IMR-90 (cell line): ENCODE results near the gene CHRM1.

ENCODE experiments used
- BHLHE40 ChIP-seq: fragments of 150-350 bp; IDR thresholded peaks from 2 replicates; pipeline ENCODE4 v1.6.1; 2016; ENCODE audit warnings: mild to moderate bottlenecking, low read depth, low read length
- CEBPB ChIP-seq: IDR thresholded peaks from 2 replicates; pipeline ENCODE4 v1.6.1; 2012; ENCODE audit warnings: low read depth, low read length, improper control_type of control experiment
- CTCF ChIP-seq: conservative IDR thresholded peaks from 2 replicates; pipeline ENCODE4 v1.5.1; 2012; ENCODE audit warnings: mild to moderate bottlenecking, low read depth, low read length, improper control_type of control experiment
- MAFK ChIP-seq: IDR thresholded peaks from 2 replicates; pipeline ENCODE4 v1.6.1; 2012; ENCODE audit warnings: low read depth, low read length, improper control_type of control experiment
- MXI1 ChIP-seq: IDR thresholded peaks from 2 replicates; pipeline ENCODE4 v1.6.1; 2012; ENCODE audit warnings: low read depth, mild to moderate bottlenecking, low read length, moderate library complexity, borderline replicate concordance
- POLR2A ChIP-seq: IDR thresholded peaks from 2 replicates; pipeline ENCODE4 v1.6.1; 2012; ENCODE audit warnings: mild to moderate bottlenecking, low read depth, low read length
- RAD21 ChIP-seq: IDR thresholded peaks from 2 replicates; pipeline ENCODE4 v1.6.1; 2012; ENCODE audit warnings: low read length, improper control_type of control experiment
- RCOR1 ChIP-seq: IDR thresholded peaks from 2 replicates; pipeline ENCODE4 v1.6.1; 2012; ENCODE audit warnings: mild to moderate bottlenecking, low read length, improper control_type of control experiment; ENCODE audit not compliant: insufficient replicate concordance
- RFX5 ChIP-seq: IDR thresholded peaks from 2 replicates; pipeline ENCODE4 v1.8.0; 2012; ENCODE audit warnings: low read depth, mild to moderate bottlenecking, low read length, moderate library complexity
- SMC3 ChIP-seq: fragments of 150-350 bp; IDR thresholded peaks from 2 replicates; pipeline ENCODE4 v1.6.1; 2016; ENCODE audit warnings: low read depth, mild to moderate bottlenecking, antibody characterized with exemption, low read length, moderate library complexity
- TF ChIP-seq, protein P1 (sequence below): fragments of 150-350 bp; IDR thresholded peaks from 2 replicates; pipeline ENCODE4 v1.6.1; 2017; ENCODE audit warnings: mild to moderate bottlenecking, antibody characterized with exemption, low read length, low read depth

DNA sequence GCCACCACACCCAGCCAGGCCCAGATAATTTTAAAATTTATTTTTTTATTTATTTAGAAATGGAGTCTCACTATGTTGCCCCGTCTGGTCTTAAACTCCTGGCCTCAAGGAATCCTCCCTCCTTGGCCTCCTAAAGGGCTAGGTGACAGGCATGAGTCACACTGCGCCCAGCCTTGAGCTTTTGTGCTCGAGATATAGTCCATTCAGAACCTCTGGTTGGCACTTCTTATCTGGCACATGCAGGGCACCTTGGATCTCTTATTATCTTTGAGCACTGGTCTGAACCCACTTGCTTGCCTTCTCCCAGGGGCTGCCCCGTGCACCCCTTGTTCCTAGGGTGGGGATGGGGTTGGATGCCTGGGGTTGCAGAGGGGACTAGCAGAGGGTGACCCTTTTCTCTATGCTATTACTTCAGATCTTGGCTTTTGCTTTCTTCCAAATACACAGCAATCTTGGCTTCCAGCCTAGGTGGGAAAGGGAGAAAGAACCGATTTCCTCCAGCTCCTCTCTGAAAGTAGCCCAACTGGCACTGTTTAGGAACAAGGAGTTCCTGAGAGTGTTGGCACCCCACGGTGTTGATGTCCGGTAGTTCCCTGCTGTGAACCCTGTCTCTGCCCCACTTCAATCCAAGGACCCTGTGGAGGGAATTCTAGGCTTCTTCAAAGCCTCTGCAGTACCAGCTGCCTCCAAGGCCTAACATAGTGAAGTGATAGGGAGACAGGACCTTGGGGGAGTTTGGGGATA is 41.8 kb downstream of the CHRM1 start:
- TF ChIP-seq CTCF (no peak), POLR2A (no peak), CEBPB (no peak), RCOR1 (no peak), MXI1 (no peak), RFX5 (no peak), MAFK (no peak), RAD21 (no peak), BHLHE40 (no peak), SMC3 (no peak)
- TF ChIP-seq, protein P1, sequence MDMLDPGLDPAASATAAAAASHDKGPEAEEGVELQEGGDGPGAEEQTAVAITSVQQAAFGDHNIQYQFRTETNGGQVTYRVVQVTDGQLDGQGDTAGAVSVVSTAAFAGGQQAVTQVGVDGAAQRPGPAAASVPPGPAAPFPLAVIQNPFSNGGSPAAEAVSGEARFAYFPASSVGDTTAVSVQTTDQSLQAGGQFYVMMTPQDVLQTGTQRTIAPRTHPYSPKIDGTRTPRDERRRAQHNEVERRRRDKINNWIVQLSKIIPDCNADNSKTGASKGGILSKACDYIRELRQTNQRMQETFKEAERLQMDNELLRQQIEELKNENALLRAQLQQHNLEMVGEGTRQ: no peak
